Ovary (tissue), 3 donors: ENCODE data around the gene HVCN1.

Experiments
- CTCF ChIP-seq, 3 donors: fragments of 450-650 bp in 2 of 3; fragments of 200-600 bp in 1 of 3; IDR thresholded peaks; one replicate each; pipeline versions ENCODE4 v1.5.1 to v1.8.0; 2016 to 2022; ENCODE audit warnings: antibody characterized with exemption in 3 of 3, mild to moderate bottlenecking in 1 of 3
- POLR2A ChIP-seq: fragments of 450-650 bp; IDR thresholded peaks from one replicate; pipeline ENCODE4 v1.6.1; 2017; ENCODE audit warnings: antibody characterized with exemption, mild to moderate bottlenecking, moderate library complexity
- donor health status: DM: no; HTN: no; CAD: no.

- TF ChIP-seq CTCF (IDR thresholded peaks at IDR 0.05) (no peak), POLR2A (no peak)
Measured at GRCh38 chr12:110732572-110732971, 43.7 kb upstream of the HVCN1 start.
